Measurements from ENCODE around the gene ACKR2. TPM values are rescaled to one million over a fixed set of nuclear protein-coding genes. Genes with fewer than 3 reads are reported as not detected.

The ACKR2 gene
- total RNA-seq, 1 experiment from 2014 or later, result 0.28 TPM

GRCh38 chr3:42804106-42804830 lies 5.0 kb upstream of the ACKR2 start, which contains the start of gene HIGD1A:
TSS of gene HIGD1A (minus strand) at chr3:42804490. CDS start at chr3:42794253, 10,237 bp downstream.
- Mint-ChIP-seq H3K36me3 (peaks cover 10% of the 10 kb centered on the region), H3K27ac (peak within 1 kb of the TSS; percentile 83), H3K4me1 (peaks cover 37% of the 10 kb centered on the region), H3K27me3 (ENCODE audit: low read depth) (peaks cover 22% of the 10 kb centered on the region), H3K4me3 (peak within 1 kb of the TSS; percentile 95), H3K9me3 (no peaks in the 10 kb centered on the region)
- DNase-seq (ENCODE audit: low spot score) (peak; percentile 94), ATAC-seq (peak; percentile 97)
- CTCF ChIA-PET, result interaction anchor here (0.5 to 2.7 kb wide), 9 partner anchors 12 to 186 kb away, joined by 3 to 19 read pairs (median 6); no protein-coding TSS in a partner anchor
- POLR2A ChIA-PET, result interaction anchor here (0.6 to 2.3 kb wide), 9 partner anchors 15 to 989 kb away, joined by 3 to 6 read pairs (median 4); partner anchors contain the start of genes NKTR and SS18L2
- TF ChIP-seq ZNF396 (CRISPR knock-in tag; IDR thresholded peaks at IDR 0.05; ENCODE audit: borderline replicate concordance) (no peak), NR2C2 (CRISPR knock-in tag; IDR thresholded peaks at IDR 0.05) (no peak), CREM (CRISPR knock-in tag; IDR thresholded peaks at IDR 0.05) (no peak), CDX4 (CRISPR knock-in tag; IDR thresholded peaks at IDR 0.05; ENCODE audit: borderline replicate concordance) (no peak), NFYB (CRISPR knock-in tag; conservative IDR thresholded peaks at IDR 0.05; ENCODE audit: low read depth) (peak; percentile 93), GABPB1 (CRISPR knock-in tag; IDR thresholded peaks at IDR 0.05) (peak; percentile 53), FOXP1 (CRISPR knock-in tag; IDR thresholded peaks at IDR 0.05; ENCODE audit: borderline replicate concordance) (peak; percentile 54; the same call in 1 of the 2 replicates), PREB (CRISPR knock-in tag; IDR thresholded peaks at IDR 0.05; ENCODE audit: borderline replicate concordance) (no peak), AFF4 (CRISPR knock-in tag; IDR thresholded peaks at IDR 0.05; ENCODE audit: borderline replicate concordance) (no peak; the same call in 1 of the 2 replicates), ZMAT4 (CRISPR knock-in tag; IDR thresholded peaks at IDR 0.05) (no peak), HMGXB4 (CRISPR knock-in tag; IDR thresholded peaks at IDR 0.05) (0 out of 2 replicates have a peak, but pooled peaks have one; percentile 19), STAT6 (CRISPR knock-in tag; conservative IDR thresholded peaks at IDR 0.05; ENCODE audit: low read depth) (no peak), CBFB (CRISPR knock-in tag; IDR thresholded peaks at IDR 0.05; ENCODE audit: low read depth) (no peak), PRDM15 (CRISPR knock-in tag; IDR thresholded peaks at IDR 0.05) (peak; percentile 22; the same call in 1 of the 2 replicates), ARID4B (CRISPR knock-in tag; IDR thresholded peaks at IDR 0.05; ENCODE audit: borderline replicate concordance) (no peak), OVOL2 (CRISPR knock-in tag; IDR thresholded peaks at IDR 0.05; ENCODE audit: borderline replicate concordance) (no peak)
